Memory B cell (primary cell): Measurements from ENCODE around the gene RHBDD3.
"Not testable (repeated sequence)": the region's sequence is repeated elsewhere in the genome, so short reads cannot be mapped to it uniquely, and the experiment has no call there.

ENCODE experiments used
- ATAC-seq: fragments of 150-1000 bp; cut with Tn5 transposase; 2 replicates; pipeline ENCODE4 v1.10.0; 2021; ENCODE audit warnings: low read depth, mild to moderate bottlenecking, moderate library complexity
- DNase-seq, 2 donors: peaks; one replicate each; pipeline ENCODE4 v3.0.0; 2022; ENCODE audit warnings: low spot score in 2 of 2
- H3K27ac Mint-ChIP-seq: one replicate; pipeline ENCODE4 v1.8.0; 2022; ENCODE audit warnings: mild to moderate bottlenecking, moderate library complexity, mixed read lengths
- H3K27me3 Mint-ChIP-seq: one replicate; pipeline ENCODE4 v1.8.0; 2022; ENCODE audit warnings: mixed read lengths
- H3K36me3 Mint-ChIP-seq: one replicate; pipeline ENCODE4 v1.8.0; 2022; ENCODE audit warnings: mild to moderate bottlenecking, mixed read lengths
- H3K4me1 Mint-ChIP-seq: one replicate; pipeline ENCODE4 v1.8.0; 2022; ENCODE audit warnings: mixed read lengths
- H3K4me3 Mint-ChIP-seq: one replicate; pipeline ENCODE4 v1.8.0; 2022; ENCODE audit warnings: mild to moderate bottlenecking, moderate library complexity, mixed read lengths
- H3K9me3 Mint-ChIP-seq: one replicate; pipeline ENCODE4 v1.8.0; 2022; ENCODE audit warnings: mixed read lengths

The RHBDD3 gene

DNA sequence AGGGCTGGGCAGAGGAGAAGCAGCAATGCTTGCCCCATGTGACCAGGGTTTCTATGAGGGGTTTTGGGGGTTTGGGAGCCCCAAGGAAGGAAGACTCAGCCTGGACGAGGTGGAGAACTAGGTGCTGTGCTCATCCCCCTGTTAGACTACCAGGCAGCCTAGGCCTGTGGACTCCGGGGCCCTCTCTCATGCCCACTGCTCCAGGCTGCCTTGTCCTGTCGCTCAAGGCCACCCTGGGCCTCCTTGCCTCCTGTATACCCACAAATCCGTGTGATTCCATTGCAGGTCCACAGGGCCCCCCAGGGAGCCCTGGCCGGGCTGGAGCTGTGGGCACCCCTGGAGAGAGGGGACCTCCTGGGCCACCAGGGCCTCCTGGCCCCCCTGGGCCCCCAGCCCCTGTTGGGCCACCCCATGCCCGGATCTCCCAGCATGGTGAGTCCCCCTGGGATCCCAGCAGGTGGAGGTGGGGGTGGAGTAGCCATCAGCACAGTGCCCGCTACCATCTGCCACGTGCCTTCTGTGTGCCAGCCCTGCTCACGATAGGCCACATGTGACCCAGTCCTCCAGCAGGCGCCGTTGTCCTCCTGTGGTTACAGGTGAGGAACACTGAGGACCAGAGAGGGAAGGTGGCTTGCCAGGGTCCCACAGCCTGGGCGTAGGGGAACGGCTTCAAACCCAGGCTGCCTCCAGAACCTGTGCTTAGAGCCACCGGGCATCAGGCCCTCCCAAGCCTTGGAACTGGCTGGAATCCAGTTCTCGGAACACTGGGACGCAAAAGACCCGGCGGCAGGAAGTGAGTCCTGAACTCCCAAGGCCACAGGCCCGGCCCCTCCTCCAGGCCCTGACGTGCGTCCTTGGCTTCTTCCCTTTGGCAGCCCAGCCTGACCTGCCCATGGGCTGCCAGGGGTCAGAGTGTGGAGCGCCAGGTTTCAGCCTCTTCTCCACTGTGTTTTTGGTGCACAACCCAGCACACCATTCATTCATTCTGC, 35.5 kb downstream of the RHBDD3 start:
- no peak for DNase-seq
- Mint-ChIP-seq H3K36me3 (peaks cover 3% of the 10 kb centered on the region), H3K4me3 (no peak overlapping the region), H3K9me3 (peaks cover 3% of the 10 kb centered on the region), H3K27me3 (peaks cover 5% of the 10 kb centered on the region), H3K27ac (no peak overlapping the region), H3K4me1 (no peaks in the 10 kb centered on the region)
- no peak for ATAC-seq

DNA sequence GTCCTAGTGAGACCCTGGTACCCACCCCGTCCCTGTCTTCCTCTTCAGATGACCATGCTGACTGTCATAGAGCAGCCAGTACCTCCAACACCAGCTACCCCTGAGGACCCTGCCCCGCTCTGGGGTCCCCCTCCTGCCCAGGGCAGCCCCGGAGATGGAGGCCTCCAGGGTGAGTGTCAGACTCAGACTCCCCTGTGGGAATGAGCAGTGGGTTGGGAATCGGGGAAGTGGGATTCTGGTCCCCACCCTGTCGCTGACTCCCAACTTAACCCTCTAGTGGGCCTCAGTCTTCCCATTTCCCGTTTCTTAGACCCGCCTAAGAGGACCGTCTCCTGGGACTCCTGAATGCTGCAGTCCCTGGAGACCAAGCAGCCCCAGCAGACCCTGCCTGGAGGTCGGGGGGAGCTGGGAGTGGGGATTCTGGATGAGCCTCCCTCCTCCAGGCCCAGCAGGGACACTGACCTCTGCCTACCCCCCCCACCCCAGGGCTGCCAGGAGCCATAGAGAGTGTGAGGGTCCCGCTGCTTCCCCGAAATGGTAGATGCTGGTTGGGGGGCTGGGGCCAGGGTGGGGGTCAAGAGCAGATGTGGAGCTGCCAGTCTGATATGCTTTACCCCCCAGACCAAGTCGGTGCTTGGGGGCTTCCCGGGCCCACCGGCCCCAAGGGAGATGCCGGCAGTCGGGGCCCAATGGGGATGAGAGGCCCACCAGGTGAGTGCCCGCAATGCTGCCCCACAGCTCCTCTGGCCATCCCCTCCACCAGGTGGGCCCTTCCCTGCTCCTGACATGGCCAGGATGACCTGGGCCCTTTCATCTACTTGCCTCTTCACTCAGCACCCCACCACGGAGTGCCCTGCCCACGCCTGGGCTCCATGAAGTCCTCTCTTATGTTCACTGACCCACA, 36.6 kb downstream of the RHBDD3 start:
- no peak overlapping the region for H3K4me3 Mint-ChIP-seq
- H3K27me3 Mint-ChIP-seq: peaks cover 12% of the 10 kb centered on the region
- H3K4me1 Mint-ChIP-seq: no peaks in the 10 kb centered on the region
- no peak overlapping the region for H3K27ac Mint-ChIP-seq
- H3K9me3 Mint-ChIP-seq: peaks cover 3% of the 10 kb centered on the region
- DNase-seq (no peak), ATAC-seq (no peak)
- peaks cover 3% of the 10 kb centered on the region for H3K36me3 Mint-ChIP-seq

- Mint-ChIP-seq H3K4me3 (no peak overlapping the region), H3K36me3 (no peaks in the 10 kb centered on the region), H3K9me3 (no peaks in the 10 kb centered on the region), H3K27ac (no peak overlapping the region), H3K27me3 (peaks cover 9% of the 10 kb centered on the region), H3K4me1 (no peaks in the 10 kb centered on the region)
- ATAC-seq: no peak
- DNase-seq: no peak
Measured at GRCh38 chr22:29226351-29226981, 41.3 kb downstream of the RHBDD3 start.

DNA sequence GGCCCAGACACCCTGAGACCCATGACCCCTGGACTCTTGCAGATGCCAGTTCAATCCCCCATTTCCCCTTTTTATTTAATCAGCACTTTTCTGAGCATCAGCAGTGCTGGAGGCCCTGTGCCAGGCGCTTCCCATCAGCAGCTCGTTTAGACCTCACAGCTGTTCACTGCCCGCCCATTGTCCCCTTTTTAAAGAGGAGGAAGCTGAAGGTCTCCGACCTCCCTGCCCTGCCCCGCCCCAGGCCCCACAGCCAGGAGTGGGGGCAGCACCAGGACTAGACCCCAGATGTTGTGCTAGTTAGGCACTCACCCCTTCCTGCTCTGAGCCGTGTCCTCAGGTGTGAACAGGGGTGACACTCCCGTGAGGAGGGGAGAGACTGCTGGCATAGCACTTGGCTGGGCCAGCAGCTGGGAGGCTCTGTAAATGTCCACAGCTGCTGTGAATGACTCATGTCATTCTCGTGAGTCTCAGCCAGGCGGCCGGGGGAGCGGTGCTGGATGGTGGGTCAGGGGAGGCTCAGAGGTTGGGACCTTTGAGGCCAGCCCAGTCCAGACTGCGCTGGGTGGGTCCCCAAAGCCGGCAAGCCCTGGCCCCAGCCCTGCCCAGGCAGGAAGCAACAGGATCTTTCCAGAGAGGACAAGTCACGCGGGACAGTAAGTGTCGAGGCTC, 42.2 kb downstream of the RHBDD3 start:
- Mint-ChIP-seq H3K27me3 (peaks cover 12% of the 10 kb centered on the region), H3K36me3 (no peaks in the 10 kb centered on the region), H3K4me1 (no peaks in the 10 kb centered on the region), H3K9me3 (no peaks in the 10 kb centered on the region), H3K4me3 (no peak overlapping the region), H3K27ac (no peak overlapping the region)
- no peak for DNase-seq
- ATAC-seq: no peak

DNA sequence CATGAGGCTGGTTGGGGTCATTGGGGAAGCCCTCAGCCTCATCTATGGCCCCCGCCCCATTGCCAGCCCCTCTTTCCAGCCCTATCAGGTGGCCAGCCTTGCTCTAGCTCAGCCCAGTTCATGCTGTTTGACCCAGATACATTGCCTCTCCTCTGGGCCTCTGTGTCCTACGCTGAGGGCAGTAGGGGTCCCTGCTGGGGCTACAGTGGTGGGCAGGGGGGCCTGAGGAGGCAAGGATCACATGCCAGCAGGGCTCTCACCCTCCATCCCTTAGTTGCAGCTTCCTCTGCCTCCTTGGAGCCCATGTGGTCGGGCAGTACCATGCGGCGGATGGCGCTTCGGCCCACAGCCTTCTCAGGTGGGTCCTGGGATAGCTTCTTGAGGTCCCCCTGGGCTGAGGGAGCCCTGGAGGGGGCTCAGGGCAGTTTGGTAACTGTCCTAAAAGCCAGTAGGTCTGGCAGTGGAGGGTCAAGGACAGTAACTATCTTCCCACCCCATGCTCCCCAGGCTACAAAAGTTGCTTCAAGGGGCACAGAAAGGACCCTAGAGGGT, 42.8 kb downstream of the RHBDD3 start:
- no peak overlapping the region for H3K27ac Mint-ChIP-seq
- no peak for ATAC-seq

GRCh38 chr22:29224121-29224858, 43.5 kb downstream of the RHBDD3 start:
- Mint-ChIP-seq H3K27me3 (peaks cover 15% of the 10 kb centered on the region), H3K4me1 (no peaks in the 10 kb centered on the region), H3K27ac (no peak overlapping the region), H3K36me3 (no peaks in the 10 kb centered on the region), H3K4me3 (no peak overlapping the region), H3K9me3 (no peaks in the 10 kb centered on the region)
- ATAC-seq (no peak), DNase-seq (no peak)

More for the DNA sequence above, 42.8 kb downstream of the RHBDD3 start:
- DNase-seq: no peak
- no peaks in the 10 kb centered on the region for H3K9me3 Mint-ChIP-seq
- no peak overlapping the region for H3K4me3 Mint-ChIP-seq
- H3K36me3 Mint-ChIP-seq: no peaks in the 10 kb centered on the region
- H3K27me3 Mint-ChIP-seq: peaks cover 13% of the 10 kb centered on the region
- H3K4me1 Mint-ChIP-seq: no peaks in the 10 kb centered on the region

GRCh38 chr22:29219881-29220670, 47.7 kb downstream of the RHBDD3 start:
- no peak for DNase-seq
- Mint-ChIP-seq H3K4me1 (no peaks in the 10 kb centered on the region), H3K36me3 (no peaks in the 10 kb centered on the region), H3K9me3 (no peaks in the 10 kb centered on the region), H3K27me3 (peaks cover 13% of the 10 kb centered on the region), H3K27ac (no peak overlapping the region), H3K4me3 (no peak overlapping the region)
- no peak for ATAC-seq

GRCh38 chr22:29219409-29219782, 48.4 kb downstream of the RHBDD3 start:
- H3K9me3 Mint-ChIP-seq, DNase-seq, H3K27ac Mint-ChIP-seq, H3K4me3 Mint-ChIP-seq, H3K4me1 Mint-ChIP-seq, ATAC-seq, H3K36me3 Mint-ChIP-seq: not testable (repeated sequence)
- H3K27me3 Mint-ChIP-seq: peaks cover 13% of the 10 kb centered on the region

DNA sequence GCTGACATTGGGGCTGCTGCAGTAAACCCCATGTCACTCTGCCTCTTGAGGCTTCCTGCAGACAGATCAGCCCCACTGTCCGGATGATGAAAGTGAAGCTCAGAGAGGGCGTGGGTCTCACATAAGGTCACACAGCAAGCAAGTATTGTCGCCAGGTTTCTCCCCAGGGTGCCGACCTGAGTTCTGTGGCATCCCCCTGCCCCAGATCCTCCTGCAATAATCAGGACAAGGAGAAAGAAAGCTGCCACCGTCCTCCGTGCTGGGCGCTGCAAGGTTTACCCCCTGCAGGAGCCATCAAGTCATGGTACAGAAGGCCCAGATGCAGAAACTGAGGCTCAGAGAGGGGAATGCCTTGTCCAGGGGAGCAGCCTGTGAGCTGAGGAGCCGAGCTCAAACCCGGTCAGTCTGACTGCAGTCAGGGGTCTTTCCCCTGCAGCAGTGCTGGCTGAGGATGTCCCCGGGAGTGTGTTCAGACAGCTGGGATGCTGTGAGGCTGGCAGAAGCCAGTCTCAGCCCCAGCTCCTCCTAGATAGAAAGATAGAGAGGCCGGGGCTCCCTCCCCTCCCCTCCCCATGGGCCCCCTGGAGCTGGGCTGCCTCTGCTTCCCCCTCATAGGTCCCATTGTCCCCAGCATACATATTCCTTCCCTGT, 48.9 kb downstream of the RHBDD3 start:
- DNase-seq: no peak
- no peaks in the 10 kb centered on the region for H3K36me3 Mint-ChIP-seq
- ATAC-seq: no peak
- H3K9me3 Mint-ChIP-seq: no peaks in the 10 kb centered on the region
- peaks cover 18% of the 10 kb centered on the region for H3K27me3 Mint-ChIP-seq
- H3K4me1 Mint-ChIP-seq: no peaks in the 10 kb centered on the region
- H3K4me3 Mint-ChIP-seq: no peak overlapping the region
- no peak overlapping the region for H3K27ac Mint-ChIP-seq

DNA sequence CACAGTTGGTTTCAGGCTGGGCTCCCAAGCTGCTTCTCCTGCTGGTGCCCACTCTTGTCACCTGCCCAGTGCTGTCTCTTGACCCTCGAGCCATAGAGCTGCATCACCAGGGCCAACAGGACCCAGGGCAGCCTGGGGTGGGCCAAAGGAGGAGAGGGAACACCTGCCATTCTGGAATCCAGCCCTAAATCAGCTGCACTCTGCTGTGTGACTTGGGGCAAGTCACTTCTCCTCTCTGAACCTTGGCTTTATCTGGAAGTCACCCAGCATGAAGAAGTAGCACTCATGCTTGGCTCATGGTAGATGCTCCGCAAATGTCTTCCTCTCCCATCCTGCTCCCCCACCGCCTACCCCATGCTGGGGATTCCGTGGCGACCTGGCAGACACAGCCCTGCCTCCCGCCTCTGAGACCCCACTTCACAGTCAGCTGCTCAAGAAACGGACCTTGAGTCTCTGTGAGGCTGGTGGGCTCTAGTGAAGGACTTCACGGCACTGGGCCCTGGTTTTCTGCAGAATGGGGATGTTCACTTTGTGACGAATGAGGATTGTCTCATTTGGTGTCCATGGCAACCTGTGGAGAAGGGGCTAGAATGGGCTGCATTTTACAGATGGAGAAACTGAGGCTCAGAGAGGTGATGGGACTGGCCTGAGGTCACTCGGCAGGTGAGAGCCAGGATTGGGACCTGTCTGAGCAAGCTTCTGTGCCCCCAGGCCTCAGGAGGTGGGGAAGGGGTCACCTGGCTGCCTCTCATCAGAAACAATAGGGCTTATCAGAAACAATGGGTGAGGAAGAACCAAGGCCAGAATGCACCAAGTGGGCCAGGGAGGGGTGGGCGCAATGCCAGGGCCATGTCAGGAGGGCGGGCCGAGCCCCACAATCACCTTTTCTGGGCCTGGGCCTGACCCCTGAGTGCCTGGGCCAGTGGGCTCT, 49.7 kb downstream of the RHBDD3 start:
- ATAC-seq (no peak), DNase-seq (no peak)
- H3K36me3 Mint-ChIP-seq: no peaks in the 10 kb centered on the region
- H3K27ac Mint-ChIP-seq: no peak overlapping the region
- no peaks in the 10 kb centered on the region for H3K9me3 Mint-ChIP-seq
- no peaks in the 10 kb centered on the region for H3K4me1 Mint-ChIP-seq
- peaks cover 19% of the 10 kb centered on the region for H3K27me3 Mint-ChIP-seq
- H3K4me3 Mint-ChIP-seq: no peak overlapping the region
